Fibroblast of the aortic adventitia (primary cell): ENCODE measurements around the gene C1orf159. TPM values are rescaled to one million over a fixed set of nuclear protein-coding genes. Genes with fewer than 3 reads are reported as not detected.

Experiments used
- DNase-seq: peaks from one replicate; pipeline ENCODE4 v3.0.0-alpha.2; 2010; ENCODE audit warnings: low read depth
- H3K4me3 ChIP-seq: 2 replicates; pipeline ENCODE4 v1.5.1; 2011; ENCODE audit warnings: low read depth, mild to moderate bottlenecking, control low read depth, low read length, moderate library complexity
- CTCF ChIP-seq: IDR thresholded peaks from 2 replicates; pipeline ENCODE4 v1.5.1; 2011; ENCODE audit warnings: mild to moderate bottlenecking, low read length, control low read depth, inconsistent platforms; ENCODE audit not compliant: insufficient read depth
- total RNA-seq: library from RNA; depleted of rRNA; stranded (reverse); fragments of >200 nt; gene quantifications from 2 replicates; pipeline ENCODE4 v1.2.3, GENCODE V29; 2012; ENCODE audit warnings: low replicate concordance

Gene C1orf159
- total RNA-seq, 1 donor: 7.7 TPM

GRCh38 chr1:1130206-1131120, 14.6 kb upstream of the C1orf159 start:
- no peak for TF ChIP-seq CTCF
- H3K4me3 ChIP-seq: no peak overlapping the region
- no peak for DNase-seq

GRCh38 chr1:1129381-1129821, 13.5 kb upstream of the C1orf159 start:
- no peak for DNase-seq
- no peak for TF ChIP-seq CTCF
- no peak overlapping the region for H3K4me3 ChIP-seq

GRCh38 chr1:1128454-1129139, 12.7 kb upstream of the C1orf159 start:
- H3K4me3 ChIP-seq: no peak overlapping the region
- TF ChIP-seq CTCF: no peak
- DNase-seq: no peak

GRCh38 chr1:1127551-1128451, 11.9 kb upstream of the C1orf159 start:
- no peak for DNase-seq
- no peak for TF ChIP-seq CTCF
- no peak overlapping the region for H3K4me3 ChIP-seq

GRCh38 chr1:1125945-1126344, 10.1 kb upstream of the C1orf159 start:
- H3K4me3 ChIP-seq: no peak overlapping the region
- no peak for DNase-seq
- TF ChIP-seq CTCF: no peak

- H3K4me3 ChIP-seq: no peak overlapping the region
- no peak for DNase-seq
- no peak for TF ChIP-seq CTCF
Observed at GRCh38 chr1:1124786-1125642, 9.1 kb upstream of the C1orf159 start.
